Measurements from ENCODE around the gene RAD51D.

- TF ChIP-seq POLR2A (IDR thresholded peaks at IDR 0.05) (no peak), CTCF (IDR thresholded peaks at IDR 0.05) (no peak)
These were observed 14.7 kb downstream of the RAD51D start for GRCh38 chr17:35104844-35105450.
